GM12872 (cell line): ENCODE data around the gene INKA1.

Experiments
- CTCF ChIP-seq: IDR thresholded peaks from 3 replicates; pipeline ENCODE4 v1.5.1; 2011; ENCODE audit warnings: low read depth, mild to moderate bottlenecking, low read length, moderate library complexity; ENCODE audit not compliant: insufficient read depth

The INKA1 gene

GRCh38 chr3:49790626-49791411 is 12.2 kb upstream of the INKA1 start:
- no peak for TF ChIP-seq CTCF

- TF ChIP-seq CTCF, result no peak
Observed at GRCh38 chr3:49791571-49791970, 11.5 kb upstream of the INKA1 start.

- no peak for TF ChIP-seq CTCF
Observed at GRCh38 chr3:49792371-49793150, 10.5 kb upstream of the INKA1 start.

GRCh38 chr3:49793486-49794085 is 9.5 kb upstream of the INKA1 start:
- TF ChIP-seq CTCF, result no peak

GRCh38 chr3:49794431-49794830 is 8.6 kb upstream of the INKA1 start:
- no peak for TF ChIP-seq CTCF

GRCh38 chr3:49794926-49795905 is 7.8 kb upstream of the INKA1 start:
- no peak for TF ChIP-seq CTCF
